GM11168 (cell line): ENCODE measurements around the gene SETD5.

Experiments
- in situ Hi-C: fragments of 300-500 bp; cut with MboI; formaldehyde crosslinking; loops from one replicate; pipeline ENCODE4 v1.12.0; 2022; ENCODE audit warnings: low sequenced_read_pairs; ENCODE audit not compliant: unreplicated experiment

Gene SETD5

GRCh38 chr3:9386501-9387321, 10.7 kb upstream of the SETD5 start:
- in situ Hi-C loops, result no loop called here

- in situ Hi-C loops, result no loop called here
These were observed 10.1 kb upstream of the SETD5 start for GRCh38 chr3:9387322-9387655.

- in situ Hi-C loops, result no loop called here
These were observed 9.3 kb upstream of the SETD5 start for GRCh38 chr3:9388142-9388541.

- in situ Hi-C loops, result no loop called here
These were observed 8.7 kb upstream of the SETD5 start for GRCh38 chr3:9388562-9389272.

GRCh38 chr3:9390265-9390888, 7.0 kb upstream of the SETD5 start:
- in situ Hi-C loops, result no loop called here

- in situ Hi-C loops, result no loop called here
These were observed 5.4 kb upstream of the SETD5 start for GRCh38 chr3:9392041-9392440.

GRCh38 chr3:9395570-9396300, 1.7 kb upstream of the SETD5 start:
- in situ Hi-C loops, result no loop called here

- in situ Hi-C loops, result no loop called here
These were observed 1.1 kb upstream of the SETD5 start for GRCh38 chr3:9396301-9396631.

GRCh38 chr3:9396632-9397331, 633 bp upstream of the SETD5 start:
- in situ Hi-C loops, result no loop called here

- in situ Hi-C loops, result no loop called here
These were observed 688 bp downstream of the SETD5 start for GRCh38 chr3:9397906-9398699.

GRCh38 chr3:9398700-9399336, 1.4 kb downstream of the SETD5 start:
- in situ Hi-C loops, result no loop called here

GRCh38 chr3:9399337-9399703, 1.9 kb downstream of the SETD5 start:
- in situ Hi-C loops, result no loop called here

- in situ Hi-C loops, result no loop called here
These were observed 2.3 kb downstream of the SETD5 start for GRCh38 chr3:9399746-9400145.

- in situ Hi-C loops, result no loop called here
These were observed 3.2 kb downstream of the SETD5 start for GRCh38 chr3:9400616-9401015.

GRCh38 chr3:9401986-9402385, 4.6 kb downstream of the SETD5 start:
- in situ Hi-C loops, result no loop called here

GRCh38 chr3:9402410-9403228, 5.2 kb downstream of the SETD5 start:
- in situ Hi-C loops, result no loop called here

GRCh38 chr3:9403463-9403862, 6.0 kb downstream of the SETD5 start:
- in situ Hi-C loops, result no loop called here

- in situ Hi-C loops, result no loop called here
These were observed 7.3 kb downstream of the SETD5 start for GRCh38 chr3:9404680-9405079.
